WTC11 (cell line): ENCODE results near the gene SP2. TPM values are rescaled to one million over a fixed set of nuclear protein-coding genes. Genes with fewer than 3 reads are reported as not detected.

Source experiments
- ATAC-seq: fragments of 200-7000 bp; cut with Tn5 transposase; 2 replicates; pipeline ENCODE4 v1.10.0; 2021; ENCODE audit warnings: mild to moderate bottlenecking, moderate library complexity
- CTCF ChIA-PET: fragments of 300-600 bp; sonication (Branson Sonifier 250); formaldehyde crosslinking; loops from one replicate; lab custom pipeline; 2021; ENCODE audit warnings: antibody characterized with exemption; lab: Charles Lee
- POLR2A ChIA-PET: fragments of 350-600 bp; sonication (Branson Sonifier 250); formaldehyde crosslinking; loops from one replicate; lab custom pipeline; 2021; ENCODE audit warnings: antibody characterized with exemption; lab: Charles Lee
- DNase-seq: peaks from one replicate; pipeline ENCODE4 v3.0.0; 2021; ENCODE audit warnings: low spot score
- H3K27ac Mint-ChIP-seq: 2 replicates; pipeline ENCODE4 v1.8.0; 2021; ENCODE audit warnings: mixed read lengths
- H3K27me3 Mint-ChIP-seq: 2 replicates; pipeline ENCODE4 v1.8.0; 2021; ENCODE audit warnings: low read depth, mild to moderate bottlenecking, moderate library complexity, mixed read lengths
- H3K36me3 Mint-ChIP-seq: 2 replicates; pipeline ENCODE4 v1.8.0; 2021; ENCODE audit warnings: mixed read lengths
- H3K4me1 Mint-ChIP-seq: 2 replicates; pipeline ENCODE4 v1.8.0; 2022; ENCODE audit warnings: mixed read lengths
- H3K4me3 Mint-ChIP-seq: 2 replicates; pipeline ENCODE4 v1.8.0; 2021; ENCODE audit warnings: mild to moderate bottlenecking, moderate library complexity, mixed read lengths
- H3K9me3 Mint-ChIP-seq: 2 replicates; pipeline ENCODE4 v1.8.0; 2021; ENCODE audit warnings: mixed read lengths
- AR ChIP-seq: fragments of 250-450 bp; sonication (Bioruptor Pico); IDR thresholded peaks from 2 replicates; pipeline ENCODE4 v1.9.0; 2021; ENCODE audit warnings: mild to moderate bottlenecking
- CBFB ChIP-seq: sonication (generic); formaldehyde crosslinking; IDR thresholded peaks from 2 replicates; pipeline ENCODE4 v1.8.1; 2022; ENCODE audit warnings: mild to moderate bottlenecking, low read depth, missing genetic modification reagents
- CREB1 ChIP-seq: sonication (generic); formaldehyde crosslinking; IDR thresholded peaks from 2 replicates; pipeline ENCODE4 v1.8.0; 2023; ENCODE audit warnings: mild to moderate bottlenecking, missing genetic modification reagents
- FOXP1 ChIP-seq: sonication (generic); formaldehyde crosslinking; IDR thresholded peaks from 2 replicates; pipeline ENCODE4 v1.8.0; 2022; ENCODE audit warnings: missing genetic modification reagents, mild to moderate bottlenecking, moderate library complexity, borderline replicate concordance
- GABPB1 ChIP-seq: sonication (generic); formaldehyde crosslinking; IDR thresholded peaks from 2 replicates; pipeline ENCODE4 v1.8.1; 2023; ENCODE audit warnings: mild to moderate bottlenecking, missing genetic modification reagents
- GRHL2 ChIP-seq: fragments of 250-450 bp; sonication (Bioruptor Pico); IDR thresholded peaks from 2 replicates; pipeline ENCODE4 v1.8.0; 2022; ENCODE audit warnings: mild to moderate bottlenecking, moderate library complexity; ENCODE audit not compliant: insufficient replicate concordance, severe bottlenecking
- HMGXB4 ChIP-seq: sonication (generic); formaldehyde crosslinking; IDR thresholded peaks from 2 replicates; pipeline ENCODE4 v1.8.1; 2023; ENCODE audit warnings: mild to moderate bottlenecking, moderate library complexity, missing genetic modification reagents
- IRF2 ChIP-seq: sonication (generic); formaldehyde crosslinking; IDR thresholded peaks from 2 replicates; pipeline ENCODE4 v1.8.0; 2022; ENCODE audit warnings: low read depth, missing genetic modification reagents, borderline replicate concordance
- JUN ChIP-seq: sonication (generic); formaldehyde crosslinking; IDR thresholded peaks from 2 replicates; pipeline ENCODE4 v1.8.0; 2023; ENCODE audit warnings: mild to moderate bottlenecking, missing genetic modification reagents
- MAX ChIP-seq: sonication (generic); formaldehyde crosslinking; IDR thresholded peaks from 2 replicates; pipeline ENCODE4 v1.8.0; 2022; ENCODE audit warnings: mild to moderate bottlenecking, missing genetic modification reagents
- MLX ChIP-seq: sonication (generic); formaldehyde crosslinking; IDR thresholded peaks from 2 replicates; pipeline ENCODE4 v1.8.1; 2023; ENCODE audit warnings: mild to moderate bottlenecking, missing genetic modification reagents, moderate library complexity
- MXD4 ChIP-seq: fragments of 250-450 bp; sonication (Bioruptor Pico); IDR thresholded peaks from 2 replicates; pipeline ENCODE4 v1.8.0; 2021; ENCODE audit warnings: mild to moderate bottlenecking, moderate library complexity, borderline replicate concordance
- MYBL2 ChIP-seq: sonication (generic); formaldehyde crosslinking; IDR thresholded peaks from 2 replicates; pipeline ENCODE4 v1.8.1; 2023; ENCODE audit warnings: mild to moderate bottlenecking, moderate library complexity, missing genetic modification reagents
- NFATC4 ChIP-seq: fragments of 250-450 bp; sonication (Bioruptor Pico); IDR thresholded peaks from 2 replicates; pipeline ENCODE4 v1.9.0; 2021; ENCODE audit warnings: mild to moderate bottlenecking
- NFYB ChIP-seq: sonication (generic); formaldehyde crosslinking; conservative IDR thresholded peaks from 2 replicates; pipeline ENCODE4 v1.8.0; 2022; ENCODE audit warnings: low read depth, missing genetic modification reagents
- PRDM15 ChIP-seq: sonication (generic); formaldehyde crosslinking; IDR thresholded peaks from 2 replicates; pipeline ENCODE4 v1.8.0; 2022; ENCODE audit warnings: missing genetic modification reagents
- RELA ChIP-seq: sonication (generic); formaldehyde crosslinking; IDR thresholded peaks from 2 replicates; pipeline ENCODE4 v1.8.1; 2022; ENCODE audit warnings: missing genetic modification reagents, mild to moderate bottlenecking, borderline replicate concordance
- RORB ChIP-seq: fragments of 250-450 bp; sonication (Bioruptor Pico); IDR thresholded peaks from 2 replicates; pipeline ENCODE4 v1.9.0; 2021; ENCODE audit warnings: mild to moderate bottlenecking
- SMAD3 ChIP-seq: sonication (generic); formaldehyde crosslinking; IDR thresholded peaks from 2 replicates; pipeline ENCODE4 v1.8.0; 2022; ENCODE audit warnings: missing genetic modification reagents, mild to moderate bottlenecking, borderline replicate concordance
- SMAD4 ChIP-seq: sonication (generic); formaldehyde crosslinking; IDR thresholded peaks from 2 replicates; pipeline ENCODE4 v1.8.0; 2022; ENCODE audit warnings: mild to moderate bottlenecking, missing genetic modification reagents
- TP53 ChIP-seq: sonication (generic); formaldehyde crosslinking; IDR thresholded peaks from 2 replicates; pipeline ENCODE4 v1.8.1; 2023; ENCODE audit warnings: mild to moderate bottlenecking, missing genetic modification reagents
- ZNF416 ChIP-seq: fragments of 250-450 bp; sonication (Bioruptor Pico); IDR thresholded peaks from 2 replicates; pipeline ENCODE4 v1.9.0; 2021; ENCODE audit warnings: mild to moderate bottlenecking, inconsistent platforms
- ZNF671 ChIP-seq: fragments of 250-450 bp; sonication (Bioruptor Pico); IDR thresholded peaks from 2 replicates; pipeline ENCODE4 v1.8.0; 2021; ENCODE audit warnings: mild to moderate bottlenecking
- total RNA-seq: library from RNA; stranded (reverse); gene quantifications from 3 replicates; pipeline ENCODE4 v1.2.3, GENCODE V29; 2021

Gene SP2
- total RNA-seq, 1 experiment from 2014 or later, result 9.9 TPM

- Mint-ChIP-seq H3K36me3 (peaks cover 5% of the 10 kb centered on the region; the same call in 1 of the 2 replicates), H3K4me3 (no peak overlapping the region), H3K27ac (no peak overlapping the region), H3K4me1 (no peaks in the 10 kb centered on the region), H3K9me3 (no peaks in the 10 kb centered on the region), H3K27me3 (no peaks in the 10 kb centered on the region)
- TF ChIP-seq FOXP1 (no peak), AR (CRISPR knock-in tag) (no peak), CBFB (no peak), MXD4 (CRISPR knock-in tag) (no peak), IRF2 (CRISPR knock-in tag) (no peak), MLX (CRISPR knock-in tag) (no peak), SMAD3 (CRISPR knock-in tag) (no peak), PRDM15 (no peak), NFYB (CRISPR knock-in tag) (no peak)
- ChIA-PET CTCF (interaction anchor here (1.5 kb wide), 1 partner anchor 55 kb away, joined by 3 read pairs; the partner anchor contains the start of gene CDK5RAP3), POLR2A (no interaction called here)
- ATAC-seq (no peak), DNase-seq (no peak)
These were observed 19.9 kb downstream of the SP2 start for GRCh38 chr17:47915776-47916398.

GRCh38 chr17:47916489-47917208 lies 20.6 kb downstream of the SP2 start:
- ATAC-seq, result no peak
- Mint-ChIP-seq H3K9me3 (no peaks in the 10 kb centered on the region), H3K36me3 (peaks cover 5% of the 10 kb centered on the region; the same call in 1 of the 2 replicates), H3K27ac (no peak overlapping the region), H3K27me3 (no peaks in the 10 kb centered on the region), H3K4me3 (no peak overlapping the region), H3K4me1 (no peaks in the 10 kb centered on the region)
- ChIA-PET POLR2A (no interaction called here), CTCF (interaction anchor here (1.5 kb wide), 1 partner anchor 54 kb away, joined by 3 read pairs; the partner anchor contains the start of gene CDK5RAP3)
- no peak for DNase-seq
- TF ChIP-seq CBFB (no peak), MAX (no peak), JUN (CRISPR knock-in tag) (no peak), SMAD4 (CRISPR knock-in tag) (no peak), CREB1 (CRISPR knock-in tag) (no peak), TP53 (CRISPR knock-in tag) (no peak), RELA (no peak), HMGXB4 (CRISPR knock-in tag) (no peak), GABPB1 (CRISPR knock-in tag) (no peak), AR (CRISPR knock-in tag) (no peak), RORB (no peak), GRHL2 (CRISPR knock-in tag) (no peak), MYBL2 (CRISPR knock-in tag) (no peak), ZNF671 (CRISPR knock-in tag) (no peak), NFATC4 (CRISPR knock-in tag) (no peak), ZNF416 (CRISPR knock-in tag) (no peak)
